WI38 (cell line): ENCODE results near the gene EN2.

Source experiments
- H3K4me3 ChIP-seq: 2 replicates; pipeline ENCODE4 v1.5.1; 2011; ENCODE audit warnings: low read depth, mild to moderate bottlenecking, control low read depth, low read length
- TF ChIP-seq, protein P1 (sequence below): IDR thresholded peaks from 2 replicates; pipeline ENCODE4 v1.5.1; 2012; ENCODE audit warnings: low read depth, mild to moderate bottlenecking, control low read depth, low read length

EN2 gene

DNA sequence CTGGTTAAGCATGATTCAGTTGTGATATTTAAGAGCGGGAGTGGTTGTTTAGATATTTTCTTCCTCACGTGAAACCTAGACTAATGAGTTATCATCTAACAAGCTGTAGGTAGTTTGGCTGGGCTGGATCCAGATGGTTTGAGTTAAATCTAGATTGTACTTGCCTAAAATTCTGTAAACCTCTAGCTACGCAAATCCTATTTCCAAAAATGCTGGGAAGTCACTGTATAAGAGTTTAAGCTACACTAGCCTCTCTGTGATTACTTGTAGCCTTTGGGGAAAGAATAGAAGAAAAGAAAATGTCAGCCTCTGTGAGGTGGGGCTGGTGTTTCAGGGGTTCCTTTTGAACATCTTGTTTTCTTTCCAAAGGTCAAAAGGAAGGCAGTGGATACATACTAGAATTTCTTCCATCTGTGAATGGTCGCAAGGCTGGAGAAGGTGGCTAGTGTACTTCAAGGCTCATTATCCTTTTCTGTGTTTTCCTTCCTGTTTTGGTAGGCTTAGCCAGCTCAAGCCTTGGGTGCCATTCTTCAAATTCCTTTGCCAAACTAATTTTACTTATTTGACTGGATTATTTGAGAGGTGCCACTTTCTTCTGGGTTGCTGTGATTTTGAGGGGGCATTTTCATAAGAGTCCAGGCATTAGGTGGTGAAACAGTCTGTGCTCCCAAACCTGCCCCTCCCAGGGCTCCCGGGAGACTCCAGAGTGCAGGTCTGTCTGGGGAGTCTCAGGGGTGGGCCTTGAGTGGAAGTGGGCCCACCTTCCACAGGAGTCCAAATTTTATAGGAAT, 5.2 kb upstream of the EN2 start:
- H3K4me3 ChIP-seq: no peak overlapping the region
- TF ChIP-seq, protein P1, sequence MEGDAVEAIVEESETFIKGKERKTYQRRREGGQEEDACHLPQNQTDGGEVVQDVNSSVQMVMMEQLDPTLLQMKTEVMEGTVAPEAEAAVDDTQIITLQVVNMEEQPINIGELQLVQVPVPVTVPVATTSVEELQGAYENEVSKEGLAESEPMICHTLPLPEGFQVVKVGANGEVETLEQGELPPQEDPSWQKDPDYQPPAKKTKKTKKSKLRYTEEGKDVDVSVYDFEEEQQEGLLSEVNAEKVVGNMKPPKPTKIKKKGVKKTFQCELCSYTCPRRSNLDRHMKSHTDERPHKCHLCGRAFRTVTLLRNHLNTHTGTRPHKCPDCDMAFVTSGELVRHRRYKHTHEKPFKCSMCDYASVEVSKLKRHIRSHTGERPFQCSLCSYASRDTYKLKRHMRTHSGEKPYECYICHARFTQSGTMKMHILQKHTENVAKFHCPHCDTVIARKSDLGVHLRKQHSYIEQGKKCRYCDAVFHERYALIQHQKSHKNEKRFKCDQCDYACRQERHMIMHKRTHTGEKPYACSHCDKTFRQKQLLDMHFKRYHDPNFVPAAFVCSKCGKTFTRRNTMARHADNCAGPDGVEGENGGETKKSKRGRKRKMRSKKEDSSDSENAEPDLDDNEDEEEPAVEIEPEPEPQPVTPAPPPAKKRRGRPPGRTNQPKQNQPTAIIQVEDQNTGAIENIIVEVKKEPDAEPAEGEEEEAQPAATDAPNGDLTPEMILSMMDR: no peak

DNA sequence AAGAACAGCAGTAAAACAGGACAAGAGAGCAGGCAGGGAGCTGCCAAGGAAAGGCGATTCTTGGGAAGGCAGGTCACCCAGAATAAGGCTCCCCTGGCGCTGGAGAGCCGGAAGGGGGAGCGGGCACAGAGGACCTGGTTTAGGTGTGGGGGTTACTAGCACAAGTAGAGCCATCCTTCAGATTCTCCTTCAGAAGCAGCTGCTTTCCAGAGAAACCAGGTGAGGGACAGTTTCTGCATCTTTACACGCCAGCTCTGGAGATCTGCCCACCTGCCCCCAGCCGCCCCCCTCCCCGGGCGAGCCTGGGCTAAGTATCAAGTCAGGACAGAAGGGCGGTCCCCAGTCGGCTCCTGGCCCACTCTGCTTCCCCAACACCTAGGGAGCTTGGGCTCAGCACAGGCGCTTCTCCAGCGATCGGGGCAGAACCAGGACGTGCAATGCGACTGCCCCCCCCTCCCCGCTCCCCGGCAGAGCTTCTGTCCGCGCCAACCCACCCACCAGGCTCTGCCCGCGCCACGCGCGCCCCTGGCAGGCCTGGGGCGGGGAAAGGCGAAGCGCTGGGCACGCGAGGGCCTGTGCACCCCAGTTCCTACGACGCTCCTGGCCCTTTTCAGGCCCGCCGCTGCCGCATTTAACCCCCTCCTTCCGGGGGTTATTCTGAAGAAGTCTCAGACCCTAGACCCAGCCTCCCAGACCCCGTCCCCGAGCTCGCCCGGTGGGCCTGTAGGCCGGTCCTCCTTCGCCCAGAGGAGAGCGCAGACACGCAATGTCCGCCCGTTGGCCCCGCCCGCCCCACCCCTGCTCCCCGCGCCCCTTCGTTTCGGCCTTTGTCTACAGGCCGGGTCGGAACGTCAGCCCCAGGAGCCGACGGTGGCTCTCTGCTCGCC, 4.4 kb upstream of the EN2 start:
- TF ChIP-seq, protein P1: no peak
- H3K4me3 ChIP-seq: no peak overlapping the region

DNA sequence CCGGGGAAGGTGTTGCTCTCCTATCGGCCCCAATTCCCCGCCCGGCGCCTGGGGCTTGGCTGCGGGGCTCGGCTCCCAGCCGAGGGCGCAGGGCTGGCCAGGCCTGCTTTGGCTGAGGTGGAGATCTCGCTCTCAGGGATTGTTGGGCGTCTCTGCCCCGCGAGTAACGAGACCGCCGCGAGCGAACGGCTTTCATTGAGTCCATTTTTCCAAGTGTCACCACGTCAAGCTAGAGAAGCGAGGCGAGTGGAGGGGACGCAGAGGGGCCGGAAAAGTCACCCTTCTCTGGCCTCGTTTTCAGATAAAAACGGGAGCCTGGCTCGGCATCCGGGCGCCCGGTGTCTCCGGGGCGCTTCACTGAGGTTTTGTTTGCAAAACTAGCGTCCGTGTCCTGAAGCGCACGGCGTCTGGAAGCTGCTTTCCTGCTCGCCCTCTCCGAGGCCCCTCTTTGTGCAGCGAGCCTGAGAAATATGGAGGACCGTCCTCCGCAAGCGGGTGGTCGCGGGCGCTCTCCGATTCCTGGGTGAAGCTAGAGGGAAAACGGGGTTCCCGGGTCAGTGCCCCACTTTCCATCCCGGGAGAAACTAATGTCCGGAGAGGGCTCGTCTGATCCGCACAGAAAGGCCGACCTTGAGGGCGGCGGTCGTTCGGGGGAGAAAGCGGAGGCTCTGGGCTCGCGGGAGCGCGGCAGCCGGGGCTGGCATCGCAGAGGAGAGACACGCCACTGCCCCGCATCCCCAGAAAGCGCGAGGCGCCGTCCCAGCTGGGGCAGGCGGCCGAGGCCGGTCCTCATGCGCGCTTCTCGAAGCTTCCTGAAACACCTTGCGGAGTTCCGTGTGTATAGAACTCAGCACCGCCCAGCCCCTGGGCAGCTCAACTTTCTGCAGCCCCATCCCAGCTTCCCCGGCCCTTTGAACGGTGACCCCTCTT, 3.5 kb upstream of the EN2 start:
- TF ChIP-seq, protein P1: no peak
- H3K4me3 ChIP-seq: no peak overlapping the region

DNA sequence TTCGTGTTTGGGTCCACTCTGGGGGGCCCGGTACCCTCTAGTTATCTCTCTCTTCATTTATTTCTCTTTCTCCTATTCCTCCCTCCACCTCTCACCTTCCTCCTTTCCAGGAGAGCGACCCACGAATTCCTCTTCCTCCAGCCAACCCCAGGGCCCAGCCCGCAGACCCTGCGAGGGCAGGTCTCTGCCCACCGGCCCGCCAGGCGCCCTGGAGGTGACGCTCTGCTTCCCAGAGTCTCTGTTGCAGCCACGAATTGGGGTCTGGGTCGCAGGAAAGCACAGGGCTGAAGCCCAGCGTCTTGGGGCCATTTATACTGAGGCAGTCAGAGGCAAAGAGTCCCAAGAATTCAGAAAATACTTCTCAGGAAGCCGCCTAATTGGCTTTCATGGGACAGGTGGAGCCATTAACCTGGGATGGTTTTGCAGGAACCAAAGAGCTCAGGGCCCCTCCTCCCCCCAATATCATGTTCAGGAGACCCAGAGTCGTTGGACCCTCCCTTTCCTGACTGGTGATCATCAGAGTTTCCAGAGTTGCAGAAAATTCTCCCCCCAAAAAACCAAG, 2.7 kb upstream of the EN2 start:
- no peak overlapping the region for H3K4me3 ChIP-seq
- TF ChIP-seq, protein P1: no peak

DNA sequence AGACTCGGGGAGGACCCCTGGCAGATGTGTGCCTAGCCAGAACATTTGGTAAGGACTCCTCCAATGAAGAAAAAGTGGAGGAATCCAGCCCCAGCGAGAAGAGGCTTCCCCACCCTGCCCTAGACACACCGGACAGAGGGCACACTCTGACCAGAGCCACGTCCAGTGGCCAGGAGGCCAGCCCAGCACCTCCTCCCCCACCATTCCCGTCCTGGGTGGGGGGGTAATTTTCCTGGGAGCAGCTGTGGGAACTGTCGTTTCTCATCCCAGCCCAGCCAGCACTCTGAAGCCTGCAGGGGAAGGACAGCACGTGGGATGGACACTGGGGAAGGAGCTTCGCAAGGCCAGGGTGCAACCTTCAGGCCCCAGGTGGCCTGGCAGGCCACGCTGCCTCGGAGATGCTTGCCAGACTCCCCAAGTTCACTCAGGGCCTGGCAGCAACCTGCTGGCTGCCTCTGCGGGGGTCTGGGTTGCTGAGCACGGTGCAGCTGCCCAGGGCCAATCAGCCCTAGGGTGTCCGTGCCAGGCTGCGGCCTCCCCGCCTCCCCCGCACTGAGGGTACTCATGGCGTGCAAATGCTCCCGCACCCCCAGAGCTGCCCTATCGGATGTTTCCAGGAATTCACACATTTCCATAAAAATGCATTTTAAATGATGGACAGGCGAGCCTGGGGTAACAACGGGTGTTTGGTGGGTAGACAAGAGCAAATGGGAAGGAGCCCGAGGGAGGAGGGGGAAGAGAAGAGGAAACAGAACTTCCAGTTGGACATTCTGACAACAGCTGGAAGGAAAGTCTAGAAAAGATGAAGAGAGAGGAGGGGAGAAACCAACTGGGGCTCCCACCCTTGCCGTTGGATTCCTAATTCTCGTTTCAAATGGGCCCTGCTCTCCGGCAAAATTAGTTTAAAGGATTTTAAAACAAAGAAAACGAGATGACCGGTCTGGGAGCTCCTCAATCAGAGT, 1.9 kb upstream of the EN2 start:
- TF ChIP-seq, protein P1: no peak
- no peak overlapping the region for H3K4me3 ChIP-seq
